GM12878 (cell line): ENCODE measurements around the gene CFAP157. TPM values are rescaled to one million over a fixed set of nuclear protein-coding genes. Genes with fewer than 3 reads are reported as not detected.

ENCODE experiments used
- ATAC-seq: fragments of 200-7000 bp; cut with Tn5 transposase; 3 replicates; pipeline ENCODE4 v1.9.1; 2020; ENCODE audit warnings: mild to moderate bottlenecking, moderate library complexity
- BruUV-seq: library from RNA; stranded (reverse); fragments of 400-500 nt; replicated peaks from 2 replicates; lab custom pipeline; 2021; lab: Mats Ljungman, UMichigan
- CTCF ChIA-PET: fragments of 300-600 bp; sonication (Branson Sonifier 250); formaldehyde crosslinking; extraction: SDS; loops from one replicate; lab custom pipeline; 2021; ENCODE audit warnings: inconsistent platforms; lab: Yijun Ruan, JAX
- POLR2A ChIA-PET: fragments of 350-600 bp; formaldehyde crosslinking; extraction: SDS; loops from one replicate; lab custom pipeline; 2021; ENCODE audit warnings: inconsistent platforms; lab: Charles Lee
- RAD21 ChIA-PET: fragments of 300-600 bp; sonication (Branson Sonifier 250); formaldehyde crosslinking; loops from one replicate; lab custom pipeline; 2023; ENCODE audit warnings: antibody characterized with exemption; ENCODE audit not compliant: unreplicated experiment; lab: Charles Lee
- SMC1A ChIA-PET: fragments of 300-600 bp; sonication (Branson Sonifier 250); formaldehyde crosslinking; loops from one replicate; lab custom pipeline; 2023; ENCODE audit not compliant: unreplicated experiment, uncharacterized antibody; lab: Charles Lee
- DNase-seq: peaks from one replicate; pipeline ENCODE4 v3.0.0-alpha.2; 2011; ENCODE audit warnings: low read depth, low spot score
- FAIRE-seq: peaks from 3 replicates; lab custom pipeline; 2011; peaks lifted over from hg19 to GRCh38; lab: Jason Lieb, UNC
- H2AFZ ChIP-seq: 2 replicates; pipeline ENCODE4 v1.6.0; 2011; ENCODE audit warnings: low read depth, low read length, control low read depth; ENCODE audit not compliant: control insufficient read depth
- H3K27ac ChIP-seq: 2 replicates; pipeline ENCODE4 v1.5.1; 2011; ENCODE audit warnings: control low read depth; ENCODE audit not compliant: control insufficient read depth, insufficient read depth
- H3K27me3 ChIP-seq, 2 experiments: replicated peaks in 1 of 2; 2 replicates each; pipeline versions ENCODE4 v1.6.0 to v1.6.1; 2011; ENCODE audit warnings: low read length in 1 of 2; ENCODE audit not compliant: control insufficient read depth in 2 of 2, insufficient read depth in 2 of 2
- H3K36me3 ChIP-seq, 2 experiments: 2 replicates each; pipeline ENCODE4 v1.5.1; 2011; ENCODE audit warnings: low read length in 1 of 2; ENCODE audit not compliant: control insufficient read depth in 2 of 2, insufficient read depth in 2 of 2
- H3K4me1 ChIP-seq: 2 replicates; pipeline ENCODE4 v1.6.1; 2011; ENCODE audit warnings: mild to moderate bottlenecking, low read length, moderate library complexity, mixed read lengths; ENCODE audit not compliant: control insufficient read depth, insufficient read depth
- H3K4me2 ChIP-seq: 2 replicates; pipeline ENCODE4 v1.6.0; 2011; ENCODE audit warnings: control low read depth; ENCODE audit not compliant: control insufficient read depth, insufficient read depth
- H3K4me3 ChIP-seq: fragments of 200-600 bp; sonication (generic); 2 replicates; pipeline ENCODE4 v1.5.1; 2016
- H3K79me2 ChIP-seq: 2 replicates; pipeline ENCODE4 v1.6.0; 2011; ENCODE audit warnings: low read length; ENCODE audit not compliant: control insufficient read depth, insufficient read depth
- H3K9ac ChIP-seq: 2 replicates; pipeline ENCODE4 v1.8.0; 2011; ENCODE audit warnings: low read length, control low read depth, mixed read lengths; ENCODE audit not compliant: control insufficient read depth, insufficient read depth
- H3K9me3 ChIP-seq: replicated peaks from 3 replicates; pipeline ENCODE4 v1.5.1; 2011; ENCODE audit warnings: mild to moderate bottlenecking, low read length; ENCODE audit not compliant: control insufficient read depth, insufficient read depth
- H4K20me1 ChIP-seq: 2 replicates; pipeline ENCODE4 v1.6.0; 2011; ENCODE audit not compliant: control insufficient read depth, insufficient read depth
- CBFB ChIP-seq: IDR thresholded peaks from 2 replicates; pipeline ENCODE4 v1.6.1; 2016; ENCODE audit warnings: antibody characterized with exemption, low read depth
- CHD2 ChIP-seq: IDR thresholded peaks from 2 replicates; pipeline ENCODE4 v1.6.1; 2011; ENCODE audit warnings: low read depth, low read length, improper control_type of control experiment, borderline replicate concordance
- IRF5 ChIP-seq: fragments of 450-650 bp; IDR thresholded peaks from 2 replicates; pipeline ENCODE4 v1.6.1; 2017; ENCODE audit warnings: borderline replicate concordance
- RUNX3 ChIP-seq: IDR thresholded peaks from 2 replicates; pipeline ENCODE4 v1.6.1; 2012; ENCODE audit warnings: low read length, inconsistent platforms
- TBL1XR1 ChIP-seq: IDR thresholded peaks from 2 replicates; pipeline ENCODE4 v1.6.1; 2012; ENCODE audit warnings: low read depth, low read length, improper control_type of control experiment
- WGBS: methylation state at CpG from one replicate; pipeline ENCODE4 v1.1.6; 2016; ENCODE audit warnings: low lambda C conversion rate; ENCODE audit not compliant: insufficient replicate concordance, insufficient coverage; ENCODE audit errors: missing lambda C conversion rate; 5-methylcytosine and 5-hydroxymethylcytosine counted together
- in situ Hi-C: fragments of 300-500 bp; cut with MboI; formaldehyde crosslinking; loops from 9 replicates; pipeline ENCODE4 v1.14.3; 2018; ENCODE audit warnings: mixed read lengths
- intact Hi-C: fragments of 100-400 bp; cut with micrococcal nuclease; formaldehyde crosslinking; loops from one replicate; pipeline ENCODE4 v1.14.2; 2022; ENCODE audit not compliant: unreplicated experiment
- polyA plus RNA-seq, 11 experiments: library from polyadenylated mRNA; depleted of rRNA in 4 of 11; unstranded in 6 of 11; stranded (reverse) in 5 of 11; fragments of >200 nt; fragmentation: Nextera tagmentation in 4 of 11; fragmentation: Illumina TruSeq in 1 of 11; extraction: Ambion mirVana in 4 of 11; extraction: Trizol in 1 of 11; gene quantifications; 1 replicate in 1 of 11; 2 replicates in 10 of 11; pipeline versions ENCODE4 v1.2.1 to v1.2.3, GENCODE V29; 2011 to 2016; ENCODE audit warnings: inconsistent platforms in 2 of 11, missing spikeins in 2 of 11, low read depth in 1 of 11
- total RNA-seq, 4 experiments: library from RNA; depleted of rRNA in 3 of 4; stranded (reverse); fragments of >200 nt in 3 of 4; fragmentation: Illumina TruSeq in 1 of 4; extraction: Trizol in 1 of 4; gene quantifications; 2 replicates each; pipeline versions ENCODE4 v1.2.1 to v1.2.3, GENCODE V29; 2013 to 2021
- TF ChIP-seq, protein P1 (sequence below): IDR thresholded peaks from 2 replicates; pipeline ENCODE4 v1.6.1; 2012; ENCODE audit warnings: low read depth, low read length, improper control_type of control experiment

CFAP157 gene
- total and polyA plus RNA-seq, 10 of the 15 experiments (the other 5 are each of a cell fraction or from before 2014, with no cell fraction given) = 0.08 to 0.72 TPM; not detected in 8

DNA sequence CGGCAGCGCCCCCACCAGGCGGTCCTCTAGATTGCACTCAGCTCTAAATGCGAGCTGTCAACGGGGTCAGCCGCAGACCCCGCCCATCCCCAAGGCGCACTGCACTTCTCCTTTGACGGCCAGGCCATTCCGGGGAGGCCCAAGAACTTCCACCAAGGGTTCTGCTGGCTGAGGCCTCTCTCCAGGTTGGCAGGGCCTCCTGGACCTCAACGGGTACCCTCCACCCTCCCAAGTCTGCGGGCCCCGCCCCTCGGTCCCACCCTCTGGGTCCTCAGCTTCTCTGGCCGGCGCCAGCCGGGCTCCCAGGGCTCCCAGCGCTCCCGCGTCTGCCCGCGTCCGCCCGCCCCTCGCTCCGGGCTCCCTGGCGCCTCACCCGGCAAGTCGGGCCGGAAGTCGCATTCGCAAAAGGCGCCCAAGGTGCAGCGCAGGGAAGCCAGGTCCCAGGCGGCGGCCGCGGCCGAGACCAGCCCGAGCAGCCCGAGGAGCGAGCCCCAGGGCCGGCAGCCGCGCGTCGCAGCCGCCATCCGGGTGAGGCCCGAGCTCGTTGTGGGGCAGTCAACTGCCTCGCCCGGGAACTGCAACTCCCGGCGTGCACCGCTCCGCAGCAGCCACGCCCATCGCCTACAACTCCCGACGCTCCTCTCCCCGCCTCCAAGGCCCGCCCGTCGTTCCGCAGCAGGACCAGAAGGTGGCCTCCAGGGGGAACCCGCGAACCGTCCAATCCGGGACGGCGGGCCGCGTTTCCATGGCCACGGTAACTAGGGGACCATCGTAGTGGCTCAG lies 28.1 kb downstream of the CFAP157 start, which contains the start of gene TOR2A (continued):
- TF ChIP-seq, protein P1, sequence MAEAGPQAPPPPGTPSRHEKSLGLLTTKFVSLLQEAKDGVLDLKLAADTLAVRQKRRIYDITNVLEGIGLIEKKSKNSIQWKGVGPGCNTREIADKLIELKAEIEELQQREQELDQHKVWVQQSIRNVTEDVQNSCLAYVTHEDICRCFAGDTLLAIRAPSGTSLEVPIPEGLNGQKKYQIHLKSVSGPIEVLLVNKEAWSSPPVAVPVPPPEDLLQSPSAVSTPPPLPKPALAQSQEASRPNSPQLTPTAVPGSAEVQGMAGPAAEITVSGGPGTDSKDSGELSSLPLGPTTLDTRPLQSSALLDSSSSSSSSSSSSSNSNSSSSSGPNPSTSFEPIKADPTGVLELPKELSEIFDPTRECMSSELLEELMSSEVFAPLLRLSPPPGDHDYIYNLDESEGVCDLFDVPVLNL = no peak
- TF ChIP-seq IRF5 = no peak
- TF ChIP-seq, all 136 proteins: peak for 61

GRCh38 chr9:127735530-127736185 lies 28.9 kb downstream of the CFAP157 start:
- H3K4me3 ChIP-seq = no peak overlapping the region
- BruUV-seq = no TSS peak
- no peak; the same call in 2 of the 3 replicates for ATAC-seq
- no peak overlapping the region for H3K9ac ChIP-seq
- peaks cover 6% of the 10 kb centered on the region for H3K4me1 ChIP-seq
- H3K27me3 ChIP-seq = no peaks in the 10 kb centered on the region
- no peaks in the 10 kb centered on the region for H4K20me1 ChIP-seq
- in situ Hi-C loops (loop anchor here (5.0 kb wide), 1 partner anchor 177 kb away; no protein-coding TSS in a partner anchor), intact Hi-C loops (loop anchor here (1.0 to 2.0 kb wide), 4 partner anchors 41 to 185 kb away; no protein-coding TSS in a partner anchor)
- WGBS = 32% methylated on average over 15 of the region's 15 CpGs
- FAIRE-seq = no peak
- no peak overlapping the region for H2AFZ ChIP-seq
- peaks cover 0 to 3% of the 10 kb centered on the region in 2 experiments; a peak in 3 of 4 replicates for H3K36me3 ChIP-seq
- ChIA-PET RAD21 (interaction anchor here (0.6 to 2.6 kb wide), 31 partner anchors 10 to 339 kb away, joined by 3 to 83 read pairs (median 5); partner anchors contain the start of genes CDK9, FPGS, PTRH1 and SH2D3C), POLR2A (interaction anchor here (0.6 to 2.0 kb wide), 9 partner anchors 35 to 339 kb away, joined by 3 to 13 read pairs (median 5); partner anchors contain the start of genes CDK9, SH2D3C and SLC2A8), SMC1A (interaction anchor here (0.9 to 2.3 kb wide), 27 partner anchors 10 to 339 kb away, joined by 3 to 25 read pairs (median 5); partner anchors contain the start of genes CDK9, CFAP157, FPGS and PTRH1), CTCF (interaction anchor here (0.6 to 2.5 kb wide), 31 partner anchors 9 to 523 kb away, joined by 3 to 79 read pairs (median 6); partner anchors contain the start of genes CDK9, ENG, FPGS and PIP5KL1)
- 0 out of 2 replicates have a peak overlapping the region, but pooled peaks have one; percentile 15 for H3K4me2 ChIP-seq
- H3K79me2 ChIP-seq = no peaks in the 10 kb centered on the region
- H3K9me3 ChIP-seq = no peaks in the 10 kb centered on the region
- TF ChIP-seq CHD2 (no peak; the same call in 1 of the 2 replicates), TBL1XR1 (0 out of 2 replicates have a peak, but pooled peaks have one; percentile 8), RUNX3 (peak; percentile 26; the same call in 1 of the 2 replicates), CBFB (0 out of 2 replicates have a peak, but pooled peaks have one; percentile 34)
- H3K27ac ChIP-seq = no peak overlapping the region
- no peak for DNase-seq
